Measurements from ENCODE around the gene ERN2. TPM values are rescaled to one million over a fixed set of nuclear protein-coding genes. Genes with fewer than 3 reads are reported as not detected.
"Not testable (repeated sequence)": the region's sequence is repeated elsewhere in the genome, so short reads cannot be mapped to it uniquely, and the experiment has no call there.

Gene ERN2
- total and polyA plus RNA-seq, 2 of the 4 experiments (the other 2 are of a cell fraction), result 0.39 to 0.54 TPM

DNA sequence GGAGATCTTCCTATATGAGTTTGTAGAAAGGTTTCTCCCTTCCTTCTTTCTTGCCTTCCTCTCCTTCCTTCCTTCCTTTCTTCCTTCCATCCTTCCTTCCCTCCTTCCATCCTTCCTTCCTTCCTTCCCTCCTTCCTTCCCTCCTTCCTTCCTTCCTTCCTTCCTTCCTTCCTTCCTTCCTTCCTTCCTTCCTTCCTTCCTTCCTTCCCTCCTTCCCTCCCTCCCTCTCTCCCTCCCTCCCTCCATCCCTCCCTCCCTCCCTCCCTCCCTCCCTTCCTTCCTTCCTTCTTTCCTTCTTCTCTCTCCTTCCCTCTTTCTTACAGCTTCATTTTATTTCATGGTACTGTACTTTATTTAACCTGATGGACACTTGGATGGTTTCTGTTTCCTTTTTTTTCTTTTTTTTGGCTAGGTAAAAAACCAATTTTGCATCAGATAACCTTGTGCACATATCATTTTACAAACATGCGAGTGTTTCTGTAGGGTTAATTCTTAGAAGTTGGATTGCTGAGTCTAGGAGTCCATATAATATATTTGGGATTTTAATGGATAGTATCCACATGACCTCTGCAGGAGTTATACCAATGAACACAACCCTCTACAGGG is 24.5 kb upstream of the ERN2 start:
- DNase-seq; H3K36me3 ChIP-seq (ENCODE audit: control insufficient read depth, insufficient read depth, low read length); H3K9me3 ChIP-seq (ENCODE audit: control insufficient read depth, insufficient read depth, low read length); H2BK15ac ChIP-seq (ENCODE audit: low read depth, low read length); H2BK20ac ChIP-seq (ENCODE audit: low read depth, low read length); H4K5ac ChIP-seq (ENCODE audit: low read depth, low read length); H3K14ac ChIP-seq (replicated peaks; ENCODE audit: low read depth, low read length); H3K9ac ChIP-seq (ENCODE audit: low read depth, low read length); H3K9me1 ChIP-seq (ENCODE audit: insufficient read depth, low read length); H2AK5ac ChIP-seq (ENCODE audit: low read depth, low read length); BruUV-seq (replicated peaks); H3K4ac ChIP-seq (ENCODE audit: low read depth, low read length); H4K91ac ChIP-seq (ENCODE audit: insufficient read depth, low read depth, low read length); H3K23ac ChIP-seq (ENCODE audit: low read depth, low read length); H3K18ac ChIP-seq (ENCODE audit: low read depth, low read length); H3K4me1 ChIP-seq (ENCODE audit: control insufficient read depth, insufficient read depth, low read length); H3K56ac ChIP-seq (ENCODE audit: extremely low read depth, insufficient read depth, low read length); H3K4me3 ChIP-seq (ENCODE audit: insufficient read depth, low read depth, low read length); ATAC-seq (ENCODE audit: low read depth); H3K27me3 ChIP-seq (ENCODE audit: control insufficient read depth, insufficient read depth, low read length); H4K8ac ChIP-seq (ENCODE audit: low read depth in 2 of 2, low read length in 2 of 2); H3K27ac ChIP-seq (ENCODE audit: insufficient read depth, low read length); H4K20me1 ChIP-seq (ENCODE audit: insufficient read depth, low read length); CTCF ChIA-PET; dilution Hi-C loops (cut with HindIII; ENCODE audit: low sequenced_read_pairs, unreplicated experiment); H3K4me2 ChIP-seq (ENCODE audit: low read depth, low read length); in situ Hi-C loops (cut with MboI; ENCODE audit: low sequenced_read_pairs); H2AFZ ChIP-seq (replicated peaks; ENCODE audit: low read length, poor library complexity); H3K79me1 ChIP-seq (ENCODE audit: low read depth in 1 of 2, low read length in 2 of 2); H2AK9ac ChIP-seq (replicated peaks; ENCODE audit: low read depth, low read length, poor library complexity); intact Hi-C loops (cut with micrococcal nuclease); POLR2A ChIA-PET (ENCODE audit: unreplicated experiment); H2BK5ac ChIP-seq (ENCODE audit: low read depth, low read length, poor library complexity, severe bottlenecking); H2BK120ac ChIP-seq (ENCODE audit: low read depth, low read length): not testable (repeated sequence)
- WGBS, 2 experiments (ENCODE audit: extremely low coverage in 2 of 2, insufficient read length in 1 of 2), result no CpG with 5 or more reads among the region's 1 CpG
